GM12891 (cell line): ENCODE data around the gene JAG1.

Experiments
- PAX5 ChIP-seq: IDR thresholded peaks from 2 replicates; pipeline ENCODE4 v1.6.1; 2011; ENCODE audit warnings: low read length, moderate library complexity, mild to moderate bottlenecking; ENCODE audit not compliant: insufficient read depth, severe bottlenecking
- SPI1 ChIP-seq: IDR thresholded peaks from 2 replicates; pipeline ENCODE4 v1.6.1; 2011; ENCODE audit warnings: low read depth, low read length, control low read depth
- TAF1 ChIP-seq: IDR thresholded peaks from 2 replicates; pipeline ENCODE4 v1.6.1; 2011; ENCODE audit warnings: low read depth, low read length, control low read depth

GRCh38 chr20:10626896-10627295, 46.9 kb downstream of the JAG1 start:
- TF ChIP-seq PAX5 (no peak), TAF1 (no peak), SPI1 (no peak)
